IPS DF 4.7 (cell line): Measurements from ENCODE around the gene PRR32.
"Not testable (repeated sequence)": the region's sequence is repeated elsewhere in the genome, so short reads cannot be mapped to it uniquely, and the experiment has no call there.

Experiments used
- DNase-seq: peaks from one replicate; pipeline ENCODE4 v3.0.0-alpha.2; 2013; ENCODE audit warnings: low spot score; ENCODE audit errors: extremely low read depth

PRR32 gene, protein sequence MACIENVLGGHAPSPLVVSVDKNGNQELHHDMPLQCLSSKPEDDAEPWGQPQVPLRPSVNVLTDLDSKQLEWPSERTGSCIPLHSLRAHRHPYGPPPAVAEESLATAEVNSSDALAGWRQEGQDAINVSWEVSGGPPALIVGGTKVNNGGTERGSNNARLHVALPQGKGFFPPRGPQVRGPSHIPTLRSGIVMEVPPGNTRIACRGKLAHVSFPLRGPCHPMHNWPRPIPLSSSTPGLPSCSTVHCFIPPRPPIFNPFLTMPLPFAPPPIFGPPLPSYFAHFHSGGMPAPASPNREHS

GRCh38 chrX:126819429-126819828, at the start of gene PRR32:
Gene PRR32 (plus strand): TSS chrX:126819729. CDS start chrX:126819844, 115 bp downstream.
- DNase-seq, result no peak

GRCh38 chrX:126770179-126770578, 49.4 kb upstream of the PRR32 start:
- peak; percentile 9 for DNase-seq

GRCh38 chrX:126785539-126785938, 34.0 kb upstream of the PRR32 start:
- no peak for DNase-seq

DNA sequence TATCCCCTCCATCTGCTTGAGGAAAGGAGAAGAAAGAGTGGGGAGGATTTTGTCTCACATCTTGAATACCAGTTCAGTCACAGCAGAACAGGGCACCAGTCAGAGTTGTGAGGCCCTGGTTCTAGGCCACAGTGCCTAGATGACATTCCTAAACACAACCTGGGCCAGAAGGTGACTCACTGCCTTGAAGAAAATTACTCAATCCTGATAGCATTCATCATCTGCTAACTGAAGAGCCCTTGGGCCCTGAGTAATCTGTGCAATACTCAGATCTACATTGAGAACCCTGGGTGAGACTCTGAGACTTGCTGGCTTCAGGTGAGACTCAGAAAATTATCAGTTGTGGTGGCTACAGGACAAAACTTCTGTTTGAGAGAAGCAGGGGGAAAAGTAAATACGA, 20.5 kb upstream of the PRR32 start:
- DNase-seq, result no peak

DNA sequence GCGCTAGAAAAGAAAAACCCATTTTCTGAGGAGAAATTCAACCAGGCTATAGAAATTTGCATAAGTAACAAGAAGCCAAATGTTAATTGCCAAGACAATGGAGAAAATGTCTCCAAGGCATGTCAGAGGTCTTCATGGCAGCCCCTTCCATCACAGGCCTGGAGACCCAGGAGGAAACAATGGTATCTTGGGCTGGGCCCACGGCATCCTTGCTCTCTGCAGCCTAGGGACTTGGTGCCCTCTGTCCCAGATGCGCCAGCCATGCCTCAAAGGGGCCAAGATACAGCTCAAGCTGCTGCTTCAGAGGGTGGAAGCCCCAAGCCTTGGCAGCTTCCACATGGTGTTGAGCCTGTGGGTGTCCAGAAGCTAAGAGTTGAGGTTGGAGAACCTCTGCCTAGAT, 12.7 kb upstream of the PRR32 start:
- not testable (repeated sequence) for DNase-seq

GRCh38 chrX:126815806-126816205, 3.7 kb upstream of the PRR32 start:
- no peak for DNase-seq

DNA sequence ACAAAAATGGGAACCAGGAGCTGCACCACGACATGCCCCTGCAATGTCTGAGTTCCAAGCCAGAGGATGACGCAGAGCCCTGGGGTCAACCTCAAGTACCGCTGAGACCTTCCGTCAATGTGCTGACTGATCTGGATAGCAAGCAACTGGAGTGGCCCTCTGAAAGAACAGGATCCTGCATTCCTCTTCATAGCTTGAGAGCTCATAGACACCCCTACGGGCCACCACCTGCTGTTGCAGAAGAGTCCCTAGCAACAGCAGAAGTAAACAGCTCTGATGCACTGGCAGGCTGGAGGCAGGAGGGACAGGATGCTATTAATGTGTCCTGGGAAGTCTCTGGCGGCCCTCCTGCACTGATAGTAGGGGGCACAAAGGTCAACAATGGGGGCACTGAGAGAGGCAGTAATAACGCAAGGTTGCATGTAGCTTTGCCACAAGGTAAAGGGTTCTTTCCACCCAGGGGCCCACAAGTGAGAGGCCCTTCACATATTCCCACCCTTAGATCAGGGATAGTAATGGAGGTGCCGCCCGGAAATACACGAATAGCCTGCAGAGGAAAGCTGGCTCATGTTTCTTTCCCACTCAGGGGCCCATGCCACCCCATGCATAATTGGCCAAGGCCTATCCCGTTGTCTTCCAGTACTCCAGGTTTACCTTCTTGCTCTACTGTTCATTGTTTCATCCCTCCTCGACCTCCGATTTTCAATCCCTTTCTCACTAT, 1.3 kb downstream of the PRR32 start:
- no peak for DNase-seq

DNA sequence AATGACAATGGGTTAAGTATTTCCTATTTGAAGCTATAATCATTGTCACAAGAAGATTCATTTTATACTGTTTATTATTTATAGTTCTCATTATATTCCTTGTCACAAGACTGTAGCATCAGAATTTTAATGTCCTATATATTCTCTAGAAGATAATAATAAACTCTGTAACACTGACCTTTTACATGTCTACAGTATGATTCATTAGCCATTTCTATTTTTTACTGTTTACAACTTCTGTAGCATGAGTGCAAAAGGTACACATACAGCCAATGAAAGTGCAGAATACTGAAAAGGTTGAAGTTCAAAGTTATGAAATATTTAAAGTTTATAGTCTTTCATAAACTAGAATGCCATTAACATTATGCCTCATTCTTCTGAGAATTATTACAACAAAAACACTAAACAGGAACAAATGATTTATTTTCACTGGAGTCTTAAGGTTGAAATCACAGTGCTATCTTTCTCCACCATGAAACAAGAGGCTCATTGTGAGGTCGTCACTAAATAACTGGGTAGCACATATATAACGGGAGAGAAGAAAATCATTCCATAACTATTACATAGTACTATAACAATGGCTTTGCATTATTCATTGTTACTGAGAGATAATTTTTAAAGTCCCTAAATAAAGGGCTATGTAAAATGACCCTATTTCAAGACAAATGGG, 4.9 kb downstream of the PRR32 start:
- DNase-seq, result no peak

DNA sequence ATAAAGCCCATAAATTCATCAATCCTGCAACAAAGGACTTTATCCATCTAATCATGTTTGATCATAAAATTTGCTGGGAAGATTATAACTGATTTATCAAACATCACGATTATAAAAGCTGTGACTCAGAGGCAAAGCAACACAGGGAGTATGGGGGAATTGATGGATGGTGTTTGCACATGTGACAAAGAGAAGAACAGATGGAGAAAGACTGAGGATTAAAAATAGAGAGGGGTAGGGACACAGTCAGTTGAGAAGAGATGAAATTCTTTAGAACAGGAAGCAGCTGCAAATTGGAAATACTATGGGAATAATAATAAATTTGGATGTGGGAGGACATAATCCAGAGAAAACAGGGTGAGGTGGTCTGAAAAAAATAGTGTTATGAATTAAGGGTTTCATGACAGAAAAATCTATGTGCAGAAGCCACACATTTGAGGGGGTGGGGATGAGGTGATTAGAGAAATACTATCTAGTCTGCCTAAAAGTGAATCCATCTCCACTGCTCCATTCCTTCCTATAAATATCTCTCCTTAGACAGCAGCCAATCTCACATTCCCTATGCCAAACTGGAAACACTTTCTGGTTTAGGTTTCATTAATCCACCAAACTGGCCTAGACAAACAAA, 6.2 kb downstream of the PRR32 start:
- DNase-seq, result no peak

- DNase-seq, result no peak
Observed at GRCh38 chrX:126836186-126836585, 16.7 kb downstream of the PRR32 start.

DNA sequence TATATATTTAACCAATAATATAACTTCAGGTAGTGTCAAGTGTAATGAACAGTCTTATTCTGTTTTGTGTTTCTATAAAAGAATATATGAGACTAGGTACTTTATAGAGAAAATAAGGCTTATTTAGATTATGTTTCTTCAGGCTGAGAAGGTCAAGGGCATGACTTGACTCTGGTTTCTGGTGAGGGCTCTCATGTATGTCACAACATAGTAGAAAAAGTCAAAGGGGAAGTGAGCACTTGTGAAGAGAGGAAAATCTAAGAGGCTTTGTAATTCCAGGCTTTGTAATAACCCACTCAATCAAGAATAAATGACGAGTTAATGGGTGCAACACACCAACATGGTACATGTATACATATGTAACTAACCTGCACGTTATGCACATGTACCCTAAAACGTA, 27.6 kb downstream of the PRR32 start:
- DNase-seq, result no peak

GRCh38 chrX:126855839-126856524, 36.5 kb downstream of the PRR32 start:
- DNase-seq, result no peak
